Fibroblast of lung (primary cell): ENCODE data around the gene CCDC39. TPM values are rescaled to one million over a fixed set of nuclear protein-coding genes. Genes with fewer than 3 reads are reported as not detected.

ENCODE experiments used
- DNase-seq, 2 donors: peaks; one replicate each; pipeline versions ENCODE4 v3.0.0 to v3.0.0-alpha.2; 2010; ENCODE audit warnings: low read depth in 2 of 2
- H2AFZ ChIP-seq: 2 replicates; pipeline ENCODE4 v1.5.1; 2012; ENCODE audit warnings: low read length, control low read depth, inconsistent platforms
- H3K27ac ChIP-seq: 2 replicates; pipeline ENCODE4 v1.5.1; 2011; ENCODE audit warnings: low read length, control low read depth; ENCODE audit not compliant: insufficient read depth
- H3K27me3 ChIP-seq: 2 replicates; pipeline ENCODE4 v1.5.1; 2011; ENCODE audit warnings: mild to moderate bottlenecking, low read length; ENCODE audit not compliant: control insufficient read depth, insufficient read depth
- H3K36me3 ChIP-seq: 2 replicates; pipeline ENCODE4 v1.5.1; 2011; ENCODE audit warnings: low read length; ENCODE audit not compliant: control insufficient read depth, insufficient read depth
- H3K4me1 ChIP-seq: 2 replicates; pipeline ENCODE4 v1.5.1; 2011; ENCODE audit warnings: low read length; ENCODE audit not compliant: control insufficient read depth, insufficient read depth; ENCODE audit errors: extremely low read depth
- H3K4me2 ChIP-seq: 2 replicates; pipeline ENCODE4 v1.5.1; 2011; ENCODE audit warnings: low read length, control low read depth; ENCODE audit not compliant: insufficient read depth; ENCODE audit errors: extremely low read depth
- H3K4me3 ChIP-seq, 4 experiments: fragments of 200-600 bp in 1 of 4; sonication (generic) in 1 of 4; replicated peaks in 1 of 4; 2 replicates each; pipeline ENCODE4 v1.5.1; 2011 to 2016; ENCODE audit warnings: low read length in 4 of 4, low read depth in 3 of 4, mild to moderate bottlenecking in 3 of 4, control low read depth in 2 of 4, inconsistent platforms in 1 of 4, mixed read lengths in 1 of 4; ENCODE audit not compliant: insufficient read depth in 1 of 4; ENCODE audit errors: control extremely low read depth in 1 of 4
- H3K79me2 ChIP-seq: 2 replicates; pipeline ENCODE4 v1.5.1; 2012; ENCODE audit warnings: mild to moderate bottlenecking, low read length, inconsistent platforms; ENCODE audit not compliant: control insufficient read depth, insufficient read depth
- H3K9ac ChIP-seq: 2 replicates; pipeline ENCODE4 v1.5.1; 2011; ENCODE audit warnings: mild to moderate bottlenecking, low read length, control low read depth; ENCODE audit not compliant: insufficient read depth
- H3K9me3 ChIP-seq: 2 replicates; pipeline ENCODE4 v1.5.1; 2012; ENCODE audit warnings: low read depth, low read length; ENCODE audit not compliant: control insufficient read depth, insufficient read depth
- H4K20me1 ChIP-seq: 2 replicates; pipeline ENCODE4 v1.5.1; 2011; ENCODE audit warnings: low read length; ENCODE audit not compliant: control insufficient read depth, insufficient read depth; ENCODE audit errors: extremely low read depth
- CTCF ChIP-seq, 2 donors: IDR thresholded peaks in 1 of 2; conservative IDR thresholded peaks in 1 of 2; 1 replicate in 1 of 2; 2 replicates in 1 of 2; pipeline ENCODE4 v1.5.1; 2011 to 2012; ENCODE audit warnings: low read length in 2 of 2, control low read depth in 1 of 2, inconsistent platforms in 1 of 2, low read depth in 1 of 2, mild to moderate bottlenecking in 1 of 2
- EZH2 ChIP-seq: IDR thresholded peaks from 2 replicates; pipeline ENCODE4 v1.5.1; 2012; ENCODE audit warnings: low read length, control low read depth, mild to moderate bottlenecking; ENCODE audit errors: missing control alignments
- polyA plus RNA-seq, 2 donors: library from polyadenylated mRNA; depleted of rRNA in 1 of 2; stranded (reverse) in 1 of 2; unstranded in 1 of 2; fragments of >200 nt; gene quantifications; 2 replicates each; pipeline ENCODE4 v1.2.1, GENCODE V29; 2011 to 2012; ENCODE audit warnings: missing spikeins in 1 of 2
- total RNA-seq: library from RNA; depleted of rRNA; stranded (reverse); fragments of >200 nt; gene quantifications from 2 replicates; pipeline ENCODE4 v1.2.1, GENCODE V29; 2014

CCDC39 gene
- total and polyA plus RNA-seq, 2 donors (not counting 1 experiment from before 2014, with no cell fraction given), result under 0.01 TPM; not detected in 1

GRCh38 chr3:180601688-180602666, 77.3 kb downstream of the CCDC39 start, which contains the start of gene TTC14:
TTC14 (plus strand) TSS chr3:180602163; CDS start chr3:180602262, 99 bp downstream.
- Histone ChIP-seq H3K79me2 (peaks cover 25% of the 10 kb centered on the region), H3K4me3 (peak within 1 kb of the TSS; percentile 83 to 98 (median 87)), H2AFZ (peak within 1 kb of the TSS; percentile 98), H3K9ac (peak within 1 kb of the TSS; percentile 88), H3K9me3 (no peaks in the 10 kb centered on the region), H3K4me1 (no peaks in the 10 kb centered on the region), H4K20me1 (no peaks in the 10 kb centered on the region), H3K27me3 (no peaks in the 10 kb centered on the region), H3K27ac (peak within 1 kb of the TSS; percentile 86), H3K36me3 (peaks cover 2% of the 10 kb centered on the region), H3K4me2 (peak within 1 kb of the TSS; percentile 87)
- peak; percentile 95 to 97 for DNase-seq
- TF ChIP-seq EZH2 (no peak), CTCF (conservative IDR thresholded peaks at IDR 0.05 in 1 of 2, IDR thresholded peaks at IDR 0.05 in 1 of 2; ENCODE audit: low read depth in 1 of 2, low read length in 2 of 2) (no peak)

- Histone ChIP-seq H3K9ac (no peak overlapping the region), H3K79me2 (peaks cover 25% of the 10 kb centered on the region), H3K4me3 (no peak overlapping the region), H3K9me3 (no peaks in the 10 kb centered on the region), H3K27ac (no peak overlapping the region), H3K4me2 (no peak overlapping the region), H3K4me1 (no peaks in the 10 kb centered on the region), H4K20me1 (no peaks in the 10 kb centered on the region), H2AFZ (no peak overlapping the region), H3K27me3 (no peaks in the 10 kb centered on the region), H3K36me3 (no peaks in the 10 kb centered on the region)
- DNase-seq, result no peak
- TF ChIP-seq EZH2 (no peak), CTCF (conservative IDR thresholded peaks at IDR 0.05 in 1 of 2, IDR thresholded peaks at IDR 0.05 in 1 of 2; ENCODE audit: low read depth in 1 of 2, low read length in 2 of 2) (no peak)
These were observed 78.8 kb downstream of the CCDC39 start for GRCh38 chr3:180600473-180600872.

GRCh38 chr3:180595559-180595935, 83.7 kb downstream of the CCDC39 start:
- H4K20me1 ChIP-seq, result no peaks in the 10 kb centered on the region
- no peak overlapping the region for H3K4me2 ChIP-seq
- no peaks in the 10 kb centered on the region for H3K4me1 ChIP-seq
- H3K27ac ChIP-seq, result no peak overlapping the region
- H3K27me3 ChIP-seq, result no peaks in the 10 kb centered on the region
- no peak overlapping the region for H3K9ac ChIP-seq
- H3K9me3 ChIP-seq, result no peaks in the 10 kb centered on the region
- H3K4me3 ChIP-seq, result no peak overlapping the region
- no peak for DNase-seq
- no peaks in the 10 kb centered on the region for H3K79me2 ChIP-seq
- H3K36me3 ChIP-seq, result no peaks in the 10 kb centered on the region
- H2AFZ ChIP-seq, result no peak overlapping the region
- TF ChIP-seq EZH2 (no peak), CTCF (conservative IDR thresholded peaks at IDR 0.05 in 1 of 2, IDR thresholded peaks at IDR 0.05 in 1 of 2; ENCODE audit: low read depth in 1 of 2, low read length in 2 of 2) (no peak)
